Left lobe of liver (tissue), 2 donors: ENCODE results near the gene DACT2. TPM values are rescaled to one million over a fixed set of nuclear protein-coding genes. Genes with fewer than 3 reads are reported as not detected.
"Not testable (repeated sequence)": the region's sequence is repeated elsewhere in the genome, so short reads cannot be mapped to it uniquely, and the experiment has no call there.

Source experiments
- ATAC-seq: fragments of 200-7000 bp; cut with Tn5 transposase; one replicate; pipeline ENCODE4 v1.9.1; 2020; ENCODE audit warnings: mild to moderate bottlenecking, moderate library complexity
- DNase-seq: peaks from one replicate; pipeline ENCODE4 v3.0.0-alpha.2; 2020; ENCODE audit warnings: low spot score
- total RNA-seq: library from RNA; stranded (reverse); gene quantifications from one replicate; pipeline ENCODE4 v1.2.1, GENCODE V29; 2021
- donor health status: DM: no; HTN: no; CAD: no; lungs with moderate emphysema.
- donor health status: DM: no; HTN: yes; CAD: no.

DACT2 gene
- total RNA-seq, 1 donor from 2014 or later, result 1.5 TPM

GRCh38 chr6:168269455-168270243, 49.9 kb downstream of the DACT2 start:
- no peak for DNase-seq
- ATAC-seq, result no peak

- DNase-seq, result no peak
- no peak for ATAC-seq
Measured at GRCh38 chr6:168268755-168269154, 50.8 kb downstream of the DACT2 start.

GRCh38 chr6:168267779-168268178, 51.8 kb downstream of the DACT2 start:
- not testable (repeated sequence) for ATAC-seq, DNase-seq

- ATAC-seq (peak; percentile 27), DNase-seq (no peak)
Measured at GRCh38 chr6:168265827-168266815, 53.5 kb downstream of the DACT2 start.

- ATAC-seq (no peak), DNase-seq (no peak)
Measured at GRCh38 chr6:168265394-168265793, 54.2 kb downstream of the DACT2 start.

GRCh38 chr6:168264593-168265335, 54.8 kb downstream of the DACT2 start:
- ATAC-seq (peak; percentile 57), DNase-seq (peak; percentile 80)

- DNase-seq (no peak), ATAC-seq (no peak)
Measured at GRCh38 chr6:168263351-168263905, 56.1 kb downstream of the DACT2 start.

- ATAC-seq (peak; percentile 2), DNase-seq (no peak)
Measured at GRCh38 chr6:168261234-168261633, 58.3 kb downstream of the DACT2 start.

- DNase-seq, result no peak
Measured at GRCh38 chr6:168260420-168260987, 59.1 kb downstream of the DACT2 start.

GRCh38 chr6:168258795-168259194, 60.8 kb downstream of the DACT2 start:
- ATAC-seq (no peak), DNase-seq (no peak)

More at GRCh38 chr6:168260420-168260987, 59.1 kb downstream of the DACT2 start:
- ATAC-seq, result no peak

GRCh38 chr6:168256940-168257339, 62.6 kb downstream of the DACT2 start:
- ATAC-seq (no peak), DNase-seq (no peak)

Other genes starting within 250 kb of the DACT2 start
- gene FRMD1, start 240.6 kb downstream of the DACT2 start, total RNA-seq, result 0.10 TPM
- gene SMOC2, start 121.4 kb upstream of the DACT2 start, total RNA-seq, result 0.68 TPM